ENCODE results near the gene TRIO. TPM values are rescaled to one million over a fixed set of nuclear protein-coding genes. Genes with fewer than 3 reads are reported as not detected.

TRIO gene
- total RNA-seq, 4 donors from 2014 or later: 21.2 to 105 (median 47.6) TPM

DNA sequence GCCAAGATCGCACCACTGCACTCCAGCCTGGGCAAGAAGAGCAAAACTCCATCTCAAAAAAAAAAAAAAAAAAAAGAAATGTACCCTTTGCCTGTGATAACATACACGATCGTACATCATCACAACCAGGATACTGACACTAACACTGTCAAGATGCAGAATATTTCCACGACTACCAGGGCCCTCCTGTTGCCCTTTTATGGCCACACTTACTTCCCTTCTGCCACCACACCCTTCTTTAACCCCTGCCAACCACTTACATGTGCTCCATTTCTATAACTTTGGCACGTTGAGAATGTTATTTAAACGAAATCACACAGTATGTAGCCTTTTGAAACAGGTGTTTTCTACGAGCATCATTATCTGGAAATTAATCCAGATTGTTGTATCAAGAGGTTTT, 369.4 kb downstream of the TRIO start:
- peaks cover 0 to 15% (median 0%) of the 10 kb centered on the region in 3 donors for H3K36me3 ChIP-seq
- intact Hi-C loops (cut with DNase I): no loop called here
- no peaks in the 10 kb centered on the region for H3K9me3 ChIP-seq
- DNase-seq: no peak
- no peak for TF ChIP-seq POLR2A (IDR thresholded peaks at IDR 0.05)
- TF ChIP-seq, protein P1, sequence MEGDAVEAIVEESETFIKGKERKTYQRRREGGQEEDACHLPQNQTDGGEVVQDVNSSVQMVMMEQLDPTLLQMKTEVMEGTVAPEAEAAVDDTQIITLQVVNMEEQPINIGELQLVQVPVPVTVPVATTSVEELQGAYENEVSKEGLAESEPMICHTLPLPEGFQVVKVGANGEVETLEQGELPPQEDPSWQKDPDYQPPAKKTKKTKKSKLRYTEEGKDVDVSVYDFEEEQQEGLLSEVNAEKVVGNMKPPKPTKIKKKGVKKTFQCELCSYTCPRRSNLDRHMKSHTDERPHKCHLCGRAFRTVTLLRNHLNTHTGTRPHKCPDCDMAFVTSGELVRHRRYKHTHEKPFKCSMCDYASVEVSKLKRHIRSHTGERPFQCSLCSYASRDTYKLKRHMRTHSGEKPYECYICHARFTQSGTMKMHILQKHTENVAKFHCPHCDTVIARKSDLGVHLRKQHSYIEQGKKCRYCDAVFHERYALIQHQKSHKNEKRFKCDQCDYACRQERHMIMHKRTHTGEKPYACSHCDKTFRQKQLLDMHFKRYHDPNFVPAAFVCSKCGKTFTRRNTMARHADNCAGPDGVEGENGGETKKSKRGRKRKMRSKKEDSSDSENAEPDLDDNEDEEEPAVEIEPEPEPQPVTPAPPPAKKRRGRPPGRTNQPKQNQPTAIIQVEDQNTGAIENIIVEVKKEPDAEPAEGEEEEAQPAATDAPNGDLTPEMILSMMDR (IDR thresholded peaks at IDR 0.05): no peak
- 59 to 66% methylated on average over 7 of the region's 7 CpGs for WGBS, 2 donors
- H3K27ac ChIP-seq: no peak overlapping the region
- no peaks in the 10 kb centered on the region for H3K4me1 ChIP-seq
- H3K4me3 ChIP-seq: no peak overlapping the region
- H3K27me3 ChIP-seq: no peaks in the 10 kb centered on the region

DNA sequence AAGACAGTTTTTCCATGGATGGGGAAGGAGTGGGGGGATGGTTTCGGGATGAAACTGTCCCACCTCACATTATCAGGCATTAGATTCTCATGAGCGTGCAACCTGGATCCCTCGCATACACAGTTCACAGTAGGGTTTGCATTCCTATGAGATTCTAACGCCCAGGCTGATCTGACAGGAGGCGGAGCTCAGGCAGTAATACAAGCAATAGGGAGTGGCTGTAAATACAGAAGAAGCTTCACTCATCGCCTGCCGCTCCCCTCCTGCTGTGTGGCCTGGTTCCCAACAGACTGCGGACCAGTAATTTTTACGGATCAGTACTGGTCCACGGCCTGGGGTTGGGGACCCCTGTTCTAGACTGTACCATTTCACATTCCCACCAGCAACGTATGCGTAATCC, 370.1 kb downstream of the TRIO start:
- WGBS, 2 donors: 64 to 77% methylated on average over 10 to 12 of the region's 12 CpGs
- TF ChIP-seq POLR2A (IDR thresholded peaks at IDR 0.05): no peak
- TF ChIP-seq, protein P1 (IDR thresholded peaks at IDR 0.05): no peak
- Histone ChIP-seq H3K4me3 (no peak overlapping the region), H3K27me3 (no peaks in the 10 kb centered on the region), H3K36me3 (peaks cover 0 to 8% (median 0%) of the 10 kb centered on the region in 3 donors), H3K27ac (no peak overlapping the region), H3K9me3 (no peaks in the 10 kb centered on the region), H3K4me1 (no peaks in the 10 kb centered on the region)
- intact Hi-C loops (cut with DNase I): no loop called here
- no peak for DNase-seq

DNA sequence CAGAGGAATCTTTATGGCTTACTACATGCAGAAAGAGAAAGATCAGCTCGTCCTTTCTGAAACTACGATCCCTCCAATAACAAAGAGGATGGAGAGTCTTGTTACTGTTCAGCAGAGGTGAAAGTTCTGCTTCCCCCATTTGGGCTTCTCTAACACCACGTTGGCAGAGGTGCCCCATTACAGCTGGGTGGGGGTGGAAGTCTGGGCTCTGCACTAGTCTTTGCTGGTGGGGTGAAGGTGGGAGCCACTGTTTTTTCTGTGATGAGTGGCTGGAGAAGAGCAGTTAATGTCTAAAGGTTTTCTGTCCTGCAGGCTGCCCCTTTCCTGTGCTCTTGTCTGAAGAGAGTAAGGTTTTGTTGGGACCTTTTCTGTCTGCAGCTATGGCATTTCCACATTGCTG, 373.8 kb downstream of the TRIO start:
- 41 to 42% methylated on average over 3 of the region's 3 CpGs for WGBS, 2 donors
- intact Hi-C loops (cut with DNase I): no loop called here
- no peaks in the 10 kb centered on the region for H3K36me3 ChIP-seq
- no peaks in the 10 kb centered on the region for H3K27me3 ChIP-seq
- H3K27ac ChIP-seq: no peak overlapping the region
- no peak for TF ChIP-seq POLR2A (IDR thresholded peaks at IDR 0.05)
- TF ChIP-seq, protein P1 (IDR thresholded peaks at IDR 0.05): no peak
- no peaks in the 10 kb centered on the region for H3K4me1 ChIP-seq
- H3K9me3 ChIP-seq: no peaks in the 10 kb centered on the region
- DNase-seq: no peak
- no peak overlapping the region for H3K4me3 ChIP-seq

DNA sequence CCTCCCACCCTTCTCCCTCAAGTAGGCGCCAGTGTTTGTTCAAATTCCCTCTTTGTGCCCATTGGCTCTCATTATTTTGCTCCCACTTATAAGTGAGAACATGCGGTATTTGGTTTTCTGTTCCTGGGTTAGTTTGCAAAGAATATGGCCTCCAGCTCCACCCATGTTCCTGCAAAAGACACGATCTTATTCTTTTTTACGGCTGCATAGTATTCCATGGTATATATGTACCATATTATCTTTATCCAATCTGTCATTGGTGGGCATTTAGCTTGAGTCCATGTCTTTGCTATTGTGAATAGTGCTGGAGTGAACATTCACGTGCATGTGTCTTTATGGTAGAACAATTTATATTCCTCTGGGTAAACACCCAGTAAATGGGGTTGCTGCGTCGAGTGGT, 375.5 kb downstream of the TRIO start:
- Histone ChIP-seq H3K9me3 (no peaks in the 10 kb centered on the region), H3K27ac (no peak overlapping the region), H3K27me3 (no peaks in the 10 kb centered on the region), H3K36me3 (no peaks in the 10 kb centered on the region), H3K4me1 (no peaks in the 10 kb centered on the region), H3K4me3 (no peak overlapping the region)
- DNase-seq: no peak
- 93 to 99% methylated on average over 7 of the region's 7 CpGs for WGBS, 2 donors
- TF ChIP-seq POLR2A (IDR thresholded peaks at IDR 0.05): no peak
- TF ChIP-seq, protein P1 (IDR thresholded peaks at IDR 0.05): no peak
- intact Hi-C loops (cut with DNase I): no loop called here

DNA sequence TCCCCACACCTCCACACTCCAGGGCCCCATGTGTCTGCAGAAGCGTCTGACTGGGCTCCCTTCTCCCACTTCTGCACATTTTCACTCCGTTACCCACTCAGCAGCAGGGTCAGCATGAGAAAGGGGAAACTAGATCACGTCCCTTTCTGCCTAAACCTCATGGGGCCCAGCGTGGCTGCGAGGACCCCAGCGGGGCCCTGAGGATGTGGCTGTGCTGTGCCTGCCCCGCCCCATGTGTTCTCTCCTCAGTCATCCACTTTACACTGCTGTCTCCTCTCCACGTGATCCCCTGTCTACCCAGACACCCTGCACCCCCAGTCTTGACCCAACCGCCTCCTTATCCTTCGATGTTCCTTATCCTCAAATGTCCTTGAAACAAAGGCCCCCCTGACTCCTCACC, 378.6 kb downstream of the TRIO start:
- 75 to 87% methylated on average over 7 to 9 of the region's 10 CpGs for WGBS, 2 donors
- Histone ChIP-seq H3K4me1 (no peaks in the 10 kb centered on the region), H3K4me3 (no peak overlapping the region), H3K9me3 (no peaks in the 10 kb centered on the region), H3K27ac (no peak overlapping the region), H3K36me3 (no peaks in the 10 kb centered on the region), H3K27me3 (no peaks in the 10 kb centered on the region)
- no peak for DNase-seq
- intact Hi-C loops (cut with DNase I): no loop called here
- TF ChIP-seq, protein P1 (IDR thresholded peaks at IDR 0.05): no peak
- no peak for TF ChIP-seq POLR2A (IDR thresholded peaks at IDR 0.05)
